ENCODE data around the gene REG1B.

REG1B gene, protein sequence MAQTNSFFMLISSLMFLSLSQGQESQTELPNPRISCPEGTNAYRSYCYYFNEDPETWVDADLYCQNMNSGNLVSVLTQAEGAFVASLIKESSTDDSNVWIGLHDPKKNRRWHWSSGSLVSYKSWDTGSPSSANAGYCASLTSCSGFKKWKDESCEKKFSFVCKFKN

DNA sequence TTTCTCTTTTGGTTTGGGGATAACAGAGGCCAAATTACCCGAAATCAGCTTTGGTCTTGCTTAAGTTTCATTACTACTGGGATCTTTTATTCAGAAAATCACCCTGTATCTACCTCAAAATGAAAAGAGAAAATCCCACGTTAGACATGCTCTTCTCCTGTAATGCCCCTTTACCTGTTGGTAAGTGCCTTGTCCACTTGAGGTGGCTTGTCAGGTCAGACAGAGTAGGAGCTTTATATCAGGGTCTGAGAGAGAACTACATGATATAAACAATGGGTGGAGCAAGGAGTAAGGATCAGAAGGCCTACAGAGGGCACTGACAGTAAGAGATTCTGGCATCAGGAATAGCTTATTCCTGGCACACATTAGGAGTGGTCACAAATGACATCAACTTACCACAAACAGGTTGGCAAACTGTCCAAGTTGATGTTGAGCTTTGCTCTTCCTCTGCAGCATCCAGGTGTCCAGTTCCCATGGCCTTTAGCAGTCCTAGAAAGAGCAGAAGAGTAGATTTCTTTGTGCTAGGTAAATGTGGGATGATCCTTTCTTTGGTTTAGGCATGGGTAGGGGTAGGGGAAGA is at the start of gene REG1B:
Gene REG1B, minus strand, starts transcription at position 209 of the 580 bp plus-strand sequence. CDS start 381 bp downstream, outside the sequence.
- no peak within 1 kb of the TSS for H3K27ac ChIP-seq
- H3K9me3 ChIP-seq, result no peaks in the 10 kb centered on the region
- H3K4me3 ChIP-seq (ENCODE audit: low read depth in 1 of 2, low read length in 1 of 2), result no peak within 1 kb of the TSS
- no peaks in the 10 kb centered on the region for H3K27me3 ChIP-seq
- TF ChIP-seq CTCF (IDR thresholded peaks at IDR 0.05), result no peak
- H3K4me1 ChIP-seq (ENCODE audit: control insufficient read depth in 1 of 2, insufficient read depth in 1 of 2, low read depth in 1 of 2, low read length in 1 of 2), result no peaks in the 10 kb centered on the region
- H3K36me3 ChIP-seq, result no peaks in the 10 kb centered on the region

- H3K27ac ChIP-seq, result no peak overlapping the region
- H3K27me3 ChIP-seq, result no peaks in the 10 kb centered on the region
- no peaks in the 10 kb centered on the region for H3K9me3 ChIP-seq
- H3K4me1 ChIP-seq (ENCODE audit: control insufficient read depth in 1 of 2, insufficient read depth in 1 of 2, low read depth in 1 of 2, low read length in 1 of 2), result no peaks in the 10 kb centered on the region
- TF ChIP-seq CTCF (IDR thresholded peaks at IDR 0.05), result no peak
- H3K4me3 ChIP-seq (ENCODE audit: low read depth in 1 of 2, low read length in 1 of 2), result no peak overlapping the region
- H3K36me3 ChIP-seq, result no peaks in the 10 kb centered on the region
Measured at GRCh38 chr2:79131687-79132086, 43.9 kb upstream of the REG1B start.

DNA sequence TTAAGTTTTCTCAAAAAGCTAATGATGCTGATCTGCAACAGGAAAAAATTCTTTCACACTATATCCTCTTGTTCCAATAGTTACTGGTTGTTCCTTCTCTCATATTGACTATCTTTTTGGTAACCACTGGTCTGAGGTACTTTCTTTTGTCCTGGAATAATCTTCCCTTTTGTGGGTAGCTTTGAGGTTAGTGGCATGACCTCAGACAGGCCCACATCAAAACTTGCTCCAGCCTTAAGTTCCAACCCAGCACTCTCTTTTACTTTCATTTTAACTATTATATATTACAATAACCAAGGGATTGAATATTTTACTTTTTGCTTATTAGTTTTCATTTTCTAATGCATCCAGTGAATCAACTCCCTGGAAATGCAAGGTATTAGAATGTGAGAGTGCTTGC is 42.0 kb upstream of the REG1B start:
- TF ChIP-seq CTCF (IDR thresholded peaks at IDR 0.05), result no peak
- Histone ChIP-seq H3K36me3 (no peaks in the 10 kb centered on the region), H3K4me1 (ENCODE audit: control insufficient read depth in 1 of 2, insufficient read depth in 1 of 2, low read depth in 1 of 2, low read length in 1 of 2) (no peaks in the 10 kb centered on the region), H3K4me3 (ENCODE audit: low read depth in 1 of 2, low read length in 1 of 2) (no peak overlapping the region), H3K9me3 (no peaks in the 10 kb centered on the region), H3K27me3 (no peaks in the 10 kb centered on the region), H3K27ac (no peak overlapping the region)

DNA sequence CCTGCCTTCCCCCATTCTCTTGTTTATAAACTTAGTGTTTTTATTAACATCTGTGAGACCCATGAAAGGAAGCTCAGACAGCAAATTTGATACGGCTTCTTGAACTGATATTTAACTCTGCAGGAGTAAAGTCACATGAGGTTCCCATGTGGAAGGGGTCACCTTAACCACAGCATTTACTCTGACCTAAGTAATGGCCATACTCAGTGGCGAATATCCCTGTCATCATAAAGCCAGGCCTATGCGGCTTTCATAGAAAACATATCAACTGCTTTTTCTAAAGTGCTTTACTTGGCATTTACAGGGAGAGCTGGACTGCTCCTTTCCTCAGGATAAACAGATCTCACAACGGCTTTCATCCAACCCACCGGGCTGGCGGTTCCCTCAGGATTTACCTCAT is 41.5 kb upstream of the REG1B start:
- Histone ChIP-seq H3K4me1 (ENCODE audit: control insufficient read depth in 1 of 2, insufficient read depth in 1 of 2, low read depth in 1 of 2, low read length in 1 of 2) (no peaks in the 10 kb centered on the region), H3K4me3 (ENCODE audit: low read depth in 1 of 2, low read length in 1 of 2) (no peak overlapping the region), H3K36me3 (no peaks in the 10 kb centered on the region), H3K27me3 (no peaks in the 10 kb centered on the region), H3K27ac (no peak overlapping the region), H3K9me3 (no peaks in the 10 kb centered on the region)
- no peak for TF ChIP-seq CTCF (IDR thresholded peaks at IDR 0.05)

- H3K27me3 ChIP-seq, result no peaks in the 10 kb centered on the region
- H3K36me3 ChIP-seq, result no peaks in the 10 kb centered on the region
- H3K9me3 ChIP-seq, result no peaks in the 10 kb centered on the region
- H3K4me1 ChIP-seq (ENCODE audit: control insufficient read depth in 1 of 2, insufficient read depth in 1 of 2, low read depth in 1 of 2, low read length in 1 of 2), result no peaks in the 10 kb centered on the region
- no peak overlapping the region for H3K27ac ChIP-seq
- TF ChIP-seq CTCF (IDR thresholded peaks at IDR 0.05), result no peak
- H3K4me3 ChIP-seq (ENCODE audit: low read depth in 1 of 2, low read length in 1 of 2), result no peak overlapping the region
Measured at GRCh38 chr2:79128406-79128805, 40.6 kb upstream of the REG1B start.
